Measurements from ENCODE around the gene LHPP. TPM values are rescaled to one million over a fixed set of nuclear protein-coding genes. Genes with fewer than 3 reads are reported as not detected.

The LHPP gene
- total and polyA plus RNA-seq, 8 donors, result 8.5 to 48.7 (median 17.0) TPM

DNA sequence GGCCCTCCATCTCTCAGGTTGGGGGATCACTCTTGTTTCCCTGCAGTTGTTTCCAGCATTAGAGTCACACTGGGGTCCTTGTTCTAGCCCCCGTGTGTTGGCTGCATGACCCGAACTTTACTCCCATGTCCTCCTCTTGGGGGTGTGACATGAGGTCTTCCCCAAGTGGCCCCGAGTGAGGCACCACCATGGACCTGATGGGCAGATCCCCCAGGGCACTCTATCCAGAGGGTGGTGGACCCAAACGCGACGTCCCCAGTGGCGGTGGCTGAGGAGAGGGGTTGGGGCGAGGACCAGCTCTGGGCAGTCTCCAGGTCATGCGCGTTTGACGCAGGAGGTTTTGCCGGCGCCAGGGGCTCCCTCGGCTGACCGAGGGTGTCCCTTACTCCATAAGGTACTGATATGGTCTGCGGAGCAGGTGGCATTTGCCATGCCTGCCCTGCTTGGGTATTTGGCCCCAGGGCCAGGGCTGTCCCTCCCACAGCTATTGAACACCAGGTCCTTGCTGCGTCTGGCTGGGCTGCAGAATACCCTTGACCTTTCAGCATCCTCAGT, 131.9 kb downstream of the LHPP start:
- WGBS, 5 donors, result 92 to 97% (median 94%) methylated on average over 11 to 17 of the region's 17 CpGs
- H3K27me3 ChIP-seq, result no peaks in the 10 kb centered on the region
- H3K4me3 ChIP-seq, result no peak overlapping the region
- no peak overlapping the region for H3K27ac ChIP-seq
- TF ChIP-seq CTCF (IDR thresholded peaks at IDR 0.05), result no peak
- TF ChIP-seq POLR2AphosphoS5 (IDR thresholded peaks at IDR 0.05), result no peak
- no peak for TF ChIP-seq EP300 (IDR thresholded peaks at IDR 0.05)
- no peak for TF ChIP-seq POLR2A (IDR thresholded peaks at IDR 0.05)
- H3K4me1 ChIP-seq, result peaks cover 11 to 28% (median 19%) of the 10 kb centered on the region in 4 donors
- no peaks in the 10 kb centered on the region for H3K36me3 ChIP-seq
- H3K9me3 ChIP-seq, result peaks cover 0 to 6% (median 0%) of the 10 kb centered on the region in 4 donors
- DNase-seq, result no peak
- intact Hi-C loops (cut with DNase I; ENCODE audit: low total_unique reads), result no loop called here

GRCh38 chr10:124594240-124594639, 132.6 kb downstream of the LHPP start:
- WGBS, 5 donors, result 93 to 96% (median 93%) methylated on average over 6 of the region's 6 CpGs
- no peak for DNase-seq
- intact Hi-C loops (cut with DNase I; ENCODE audit: low total_unique reads), result no loop called here
- Histone ChIP-seq H3K4me1 (peaks cover 3 to 21% (median 11%) of the 10 kb centered on the region in 4 donors), H3K9me3 (peaks cover 0 to 6% (median 0%) of the 10 kb centered on the region in 4 donors), H3K36me3 (no peaks in the 10 kb centered on the region), H3K27me3 (no peaks in the 10 kb centered on the region), H3K27ac (no peak overlapping the region), H3K4me3 (no peak overlapping the region)
- TF ChIP-seq EP300 (IDR thresholded peaks at IDR 0.05), result no peak
- TF ChIP-seq CTCF (IDR thresholded peaks at IDR 0.05), result no peak
- no peak for TF ChIP-seq POLR2AphosphoS5 (IDR thresholded peaks at IDR 0.05)
- TF ChIP-seq POLR2A (IDR thresholded peaks at IDR 0.05), result no peak

DNA sequence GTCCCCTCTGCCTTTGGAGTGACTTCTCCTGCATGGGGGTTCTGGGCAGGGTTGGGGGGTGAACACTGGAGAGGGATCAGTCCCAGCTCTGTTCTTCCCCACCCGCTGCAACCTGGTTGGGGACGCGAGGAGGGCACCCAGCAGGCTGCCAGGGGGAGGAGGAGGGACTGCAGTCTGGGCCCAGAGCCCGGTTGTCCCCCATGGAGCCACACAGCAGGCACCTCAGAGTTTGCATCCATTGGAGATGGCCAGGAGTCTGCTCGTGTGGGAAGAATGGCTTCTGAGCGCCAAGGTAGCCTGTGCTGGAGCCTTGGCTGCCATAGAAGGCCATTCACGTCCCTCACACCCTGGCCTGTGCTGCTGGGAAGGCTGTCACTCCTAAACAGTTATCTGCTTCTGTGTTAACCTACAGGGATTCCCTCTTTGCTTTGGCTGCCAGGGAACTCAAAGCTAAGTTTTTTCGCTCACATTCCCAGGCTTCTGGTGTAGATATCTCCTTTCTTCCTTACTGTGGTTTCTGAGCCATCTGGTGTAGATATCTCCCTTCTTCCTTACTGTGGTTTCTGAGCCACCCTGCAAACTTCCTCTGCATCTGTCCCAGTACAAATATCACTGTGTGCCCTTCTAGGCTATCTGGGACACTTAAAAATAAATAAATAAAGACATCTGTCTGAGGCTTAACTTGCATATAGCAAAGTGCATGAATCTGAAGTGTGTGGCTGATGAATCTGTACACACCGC, 133.7 kb downstream of the LHPP start:
- WGBS, 5 donors, result 94 to 98% (median 96%) methylated on average over 8 to 9 of the region's 9 CpGs
- DNase-seq, result no peak
- H3K27ac ChIP-seq, result no peak overlapping the region
- peaks cover 0 to 10% (median 3%) of the 10 kb centered on the region in 4 donors for H3K4me1 ChIP-seq
- no peaks in the 10 kb centered on the region for H3K27me3 ChIP-seq
- no peak overlapping the region for H3K4me3 ChIP-seq
- H3K9me3 ChIP-seq, result peaks cover 0 to 6% (median 0%) of the 10 kb centered on the region in 4 donors
- no peaks in the 10 kb centered on the region for H3K36me3 ChIP-seq
- intact Hi-C loops (cut with DNase I; ENCODE audit: low total_unique reads), result no loop called here
- no peak for TF ChIP-seq CTCF (IDR thresholded peaks at IDR 0.05)
- no peak for TF ChIP-seq POLR2AphosphoS5 (IDR thresholded peaks at IDR 0.05)
- no peak for TF ChIP-seq EP300 (IDR thresholded peaks at IDR 0.05)
- no peak for TF ChIP-seq POLR2A (IDR thresholded peaks at IDR 0.05)

- no peak overlapping the region for H3K4me3 ChIP-seq
- no peaks in the 10 kb centered on the region for H3K27me3 ChIP-seq
- no peak for TF ChIP-seq POLR2A (IDR thresholded peaks at IDR 0.05)
- no peak for TF ChIP-seq POLR2AphosphoS5 (IDR thresholded peaks at IDR 0.05)
- no peak for TF ChIP-seq CTCF (IDR thresholded peaks at IDR 0.05)
- TF ChIP-seq EP300 (IDR thresholded peaks at IDR 0.05), result no peak
- no peak overlapping the region for H3K27ac ChIP-seq
- H3K9me3 ChIP-seq, result peaks cover 0 to 5% (median 0%) of the 10 kb centered on the region in 4 donors
- H3K36me3 ChIP-seq, result no peaks in the 10 kb centered on the region
- 90 to 92% (median 91%) methylated on average over 17 to 18 of the region's 18 CpGs for WGBS, 5 donors
- no peak for DNase-seq
- intact Hi-C loops (cut with DNase I; ENCODE audit: low total_unique reads), result no loop called here
- H3K4me1 ChIP-seq, result peaks cover 0 to 9% (median 3%) of the 10 kb centered on the region in 4 donors
Observed at GRCh38 chr10:124596116-124596785, 134.6 kb downstream of the LHPP start.
